GM12878 (cell line): ENCODE measurements around the gene GINS2. TPM values are rescaled to one million over a fixed set of nuclear protein-coding genes. Genes with fewer than 3 reads are reported as not detected.

Experiments
- ATAC-seq: fragments of 200-7000 bp; cut with Tn5 transposase; 3 replicates; pipeline ENCODE4 v1.9.1; 2020; ENCODE audit warnings: mild to moderate bottlenecking, moderate library complexity
- BruUV-seq: library from RNA; stranded (reverse); fragments of 400-500 nt; replicated peaks from 2 replicates; lab custom pipeline; 2021; lab: Mats Ljungman, UMichigan
- CTCF ChIA-PET: fragments of 300-600 bp; sonication (Branson Sonifier 250); formaldehyde crosslinking; extraction: SDS; loops from one replicate; lab custom pipeline; 2021; ENCODE audit warnings: inconsistent platforms; lab: Yijun Ruan, JAX
- POLR2A ChIA-PET: fragments of 350-600 bp; formaldehyde crosslinking; extraction: SDS; loops from one replicate; lab custom pipeline; 2021; ENCODE audit warnings: inconsistent platforms; lab: Charles Lee
- RAD21 ChIA-PET: fragments of 300-600 bp; sonication (Branson Sonifier 250); formaldehyde crosslinking; loops from one replicate; lab custom pipeline; 2023; ENCODE audit warnings: antibody characterized with exemption; ENCODE audit not compliant: unreplicated experiment; lab: Charles Lee
- SMC1A ChIA-PET: fragments of 300-600 bp; sonication (Branson Sonifier 250); formaldehyde crosslinking; loops from one replicate; lab custom pipeline; 2023; ENCODE audit not compliant: unreplicated experiment, uncharacterized antibody; lab: Charles Lee
- DNase-seq: peaks from one replicate; pipeline ENCODE4 v3.0.0-alpha.2; 2011; ENCODE audit warnings: low read depth, low spot score
- FAIRE-seq: peaks from 3 replicates; lab custom pipeline; 2011; peaks lifted over from hg19 to GRCh38; lab: Jason Lieb, UNC
- H2AFZ ChIP-seq: 2 replicates; pipeline ENCODE4 v1.6.0; 2011; ENCODE audit warnings: low read depth, low read length, control low read depth; ENCODE audit not compliant: control insufficient read depth
- H3K27ac ChIP-seq: 2 replicates; pipeline ENCODE4 v1.5.1; 2011; ENCODE audit warnings: control low read depth; ENCODE audit not compliant: control insufficient read depth, insufficient read depth
- H3K27me3 ChIP-seq, 2 experiments: replicated peaks in 1 of 2; 2 replicates each; pipeline versions ENCODE4 v1.6.0 to v1.6.1; 2011; ENCODE audit warnings: low read length in 1 of 2; ENCODE audit not compliant: control insufficient read depth in 2 of 2, insufficient read depth in 2 of 2
- H3K36me3 ChIP-seq, 2 experiments: 2 replicates each; pipeline ENCODE4 v1.5.1; 2011; ENCODE audit warnings: low read length in 1 of 2; ENCODE audit not compliant: control insufficient read depth in 2 of 2, insufficient read depth in 2 of 2
- H3K4me1 ChIP-seq: 2 replicates; pipeline ENCODE4 v1.6.1; 2011; ENCODE audit warnings: mild to moderate bottlenecking, low read length, moderate library complexity, mixed read lengths; ENCODE audit not compliant: control insufficient read depth, insufficient read depth
- H3K4me2 ChIP-seq: 2 replicates; pipeline ENCODE4 v1.6.0; 2011; ENCODE audit warnings: control low read depth; ENCODE audit not compliant: control insufficient read depth, insufficient read depth
- H3K4me3 ChIP-seq: fragments of 200-600 bp; sonication (generic); 2 replicates; pipeline ENCODE4 v1.5.1; 2016
- H3K79me2 ChIP-seq: 2 replicates; pipeline ENCODE4 v1.6.0; 2011; ENCODE audit warnings: low read length; ENCODE audit not compliant: control insufficient read depth, insufficient read depth
- H3K9ac ChIP-seq: 2 replicates; pipeline ENCODE4 v1.8.0; 2011; ENCODE audit warnings: low read length, control low read depth, mixed read lengths; ENCODE audit not compliant: control insufficient read depth, insufficient read depth
- H3K9me3 ChIP-seq: replicated peaks from 3 replicates; pipeline ENCODE4 v1.5.1; 2011; ENCODE audit warnings: mild to moderate bottlenecking, low read length; ENCODE audit not compliant: control insufficient read depth, insufficient read depth
- H4K20me1 ChIP-seq: 2 replicates; pipeline ENCODE4 v1.6.0; 2011; ENCODE audit not compliant: control insufficient read depth, insufficient read depth
- POLR2A ChIP-seq: IDR thresholded peaks from 2 replicates; pipeline ENCODE4 v1.6.1; 2011; ENCODE audit warnings: low read depth, mild to moderate bottlenecking, low read length
- RELB ChIP-seq: fragments of 450-650 bp; IDR thresholded peaks from 2 replicates; pipeline ENCODE4 v1.6.1; 2017; ENCODE audit warnings: low read depth, mild to moderate bottlenecking, moderate library complexity
- SUPT20H ChIP-seq: IDR thresholded peaks from 2 replicates; pipeline ENCODE4 v1.6.1; 2011; ENCODE audit warnings: low read depth, mild to moderate bottlenecking, low read length, moderate library complexity, borderline replicate concordance; ENCODE audit not compliant: control insufficient read depth
- ZNF207 ChIP-seq: fragments of 450-650 bp; IDR thresholded peaks from 2 replicates; pipeline ENCODE4 v1.6.1; 2014; ENCODE audit warnings: antibody characterized with exemption, mild to moderate bottlenecking, borderline replicate concordance
- WGBS: methylation state at CpG from one replicate; pipeline ENCODE4 v1.1.6; 2016; ENCODE audit warnings: low lambda C conversion rate; ENCODE audit not compliant: insufficient replicate concordance, insufficient coverage; ENCODE audit errors: missing lambda C conversion rate; 5-methylcytosine and 5-hydroxymethylcytosine counted together
- in situ Hi-C: fragments of 300-500 bp; cut with MboI; formaldehyde crosslinking; loops from 9 replicates; pipeline ENCODE4 v1.14.3; 2018; ENCODE audit warnings: mixed read lengths
- intact Hi-C: fragments of 100-400 bp; cut with micrococcal nuclease; formaldehyde crosslinking; loops from one replicate; pipeline ENCODE4 v1.14.2; 2022; ENCODE audit not compliant: unreplicated experiment
- polyA plus RNA-seq, 11 experiments: library from polyadenylated mRNA; depleted of rRNA in 4 of 11; unstranded in 6 of 11; stranded (reverse) in 5 of 11; fragments of >200 nt; fragmentation: Nextera tagmentation in 4 of 11; fragmentation: Illumina TruSeq in 1 of 11; extraction: Ambion mirVana in 4 of 11; extraction: Trizol in 1 of 11; gene quantifications; 1 replicate in 1 of 11; 2 replicates in 10 of 11; pipeline versions ENCODE4 v1.2.1 to v1.2.3, GENCODE V29; 2011 to 2016; ENCODE audit warnings: inconsistent platforms in 2 of 11, missing spikeins in 2 of 11, low read depth in 1 of 11
- total RNA-seq, 4 experiments: library from RNA; depleted of rRNA in 3 of 4; stranded (reverse); fragments of >200 nt in 3 of 4; fragmentation: Illumina TruSeq in 1 of 4; extraction: Trizol in 1 of 4; gene quantifications; 2 replicates each; pipeline versions ENCODE4 v1.2.1 to v1.2.3, GENCODE V29; 2013 to 2021
- TF ChIP-seq, protein P1 (sequence below): IDR thresholded peaks from 2 replicates; pipeline ENCODE4 v1.6.1; 2012; ENCODE audit warnings: improper control_type of control experiment, low read depth, low read length; ENCODE audit not compliant: insufficient replicate concordance

Gene GINS2
- total and polyA plus RNA-seq, 10 of the 15 experiments (the other 5 are each of a cell fraction or from before 2014, with no cell fraction given), result 42.7 to 90.8 (median 57.0) TPM

- no peak overlapping the region for H3K4me3 ChIP-seq
- ATAC-seq (no peak), FAIRE-seq (no peak), DNase-seq (no peak)
- 93% methylated on average over 41 of the region's 41 CpGs for WGBS
- SMC1A ChIA-PET, result no interaction called here
- H4K20me1 ChIP-seq, result no peaks in the 10 kb centered on the region; the same call in 1 of the 2 replicates
- H2AFZ ChIP-seq, result no peak overlapping the region
- in situ Hi-C loops, result loop anchor here (5.0 kb wide), 1 partner anchor 63 kb away; no protein-coding TSS in a partner anchor
- no peak overlapping the region for H3K4me2 ChIP-seq
- H3K4me1 ChIP-seq, result no peaks in the 10 kb centered on the region
- peaks cover 17 to 59% of the 10 kb centered on the region in 2 experiments; a peak in 3 of 4 replicates for H3K36me3 ChIP-seq
- no TSS peak for BruUV-seq
- RAD21 ChIA-PET, result no interaction called here
- CTCF ChIA-PET, result no interaction called here
- no peak overlapping the region for H3K27ac ChIP-seq
- H3K9me3 ChIP-seq, result no peaks in the 10 kb centered on the region
- H3K9ac ChIP-seq, result no peak overlapping the region
- H3K27me3 ChIP-seq, result no peaks in the 10 kb centered on the region
- TF ChIP-seq POLR2A (peak; percentile 60), RELB (no peak)
- intact Hi-C loops, result no loop called here
- POLR2A ChIA-PET, result no interaction called here
- no peaks in the 10 kb centered on the region for H3K79me2 ChIP-seq
These were observed 34.3 kb downstream of the GINS2 start for GRCh38 chr16:85654251-85655095.

DNA sequence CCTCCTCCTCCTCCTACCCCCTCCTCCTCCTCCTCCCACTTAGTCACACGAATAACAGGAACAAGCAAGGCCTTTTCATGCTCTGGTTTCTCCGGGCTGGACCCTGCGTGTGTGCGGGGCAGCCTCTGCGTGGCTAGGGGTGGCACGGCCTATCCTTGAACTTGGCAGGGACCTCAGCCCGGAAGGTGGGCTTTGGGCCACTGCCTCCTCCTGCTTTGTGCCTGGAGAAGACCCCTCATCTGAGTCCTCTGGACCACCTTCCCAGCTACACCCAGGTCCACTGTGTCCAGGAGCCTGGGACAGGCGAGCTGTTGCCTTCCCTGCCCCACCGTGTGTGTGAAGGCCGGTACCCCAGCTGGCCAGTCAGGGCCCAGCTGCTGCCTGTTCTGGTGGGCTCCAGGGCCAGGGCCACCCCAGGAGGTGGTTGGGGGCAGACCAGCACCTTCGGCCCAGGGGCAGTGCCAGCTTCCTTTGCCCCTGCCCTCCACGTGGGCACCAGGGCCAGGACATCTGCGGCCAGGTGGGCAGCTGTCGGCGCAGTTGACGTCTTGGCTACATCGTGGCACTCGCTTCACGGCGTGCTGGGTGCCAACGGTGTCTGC, 35.4 kb downstream of the GINS2 start:
- Histone ChIP-seq H4K20me1 (no peaks in the 10 kb centered on the region; the same call in 1 of the 2 replicates), H3K9ac (no peak overlapping the region), H3K9me3 (no peaks in the 10 kb centered on the region), H2AFZ (no peak overlapping the region), H3K27me3 (no peaks in the 10 kb centered on the region), H3K27ac (no peak overlapping the region), H3K79me2 (no peaks in the 10 kb centered on the region), H3K4me3 (no peak overlapping the region), H3K4me2 (no peak overlapping the region), H3K4me1 (no peaks in the 10 kb centered on the region), H3K36me3 (peaks cover 10 to 55% of the 10 kb centered on the region in 2 experiments; a peak in 3 of 4 replicates)
- in situ Hi-C loops, result no loop called here
- ChIA-PET CTCF (no interaction called here), SMC1A (no interaction called here), POLR2A (no interaction called here), RAD21 (no interaction called here)
- DNase-seq, result no peak
- intact Hi-C loops, result no loop called here
- ATAC-seq, result no peak
- BruUV-seq, result no TSS peak
- no peak for FAIRE-seq
- no peak for TF ChIP-seq ZNF207
- no peak for TF ChIP-seq SUPT20H
- TF ChIP-seq, protein P1, sequence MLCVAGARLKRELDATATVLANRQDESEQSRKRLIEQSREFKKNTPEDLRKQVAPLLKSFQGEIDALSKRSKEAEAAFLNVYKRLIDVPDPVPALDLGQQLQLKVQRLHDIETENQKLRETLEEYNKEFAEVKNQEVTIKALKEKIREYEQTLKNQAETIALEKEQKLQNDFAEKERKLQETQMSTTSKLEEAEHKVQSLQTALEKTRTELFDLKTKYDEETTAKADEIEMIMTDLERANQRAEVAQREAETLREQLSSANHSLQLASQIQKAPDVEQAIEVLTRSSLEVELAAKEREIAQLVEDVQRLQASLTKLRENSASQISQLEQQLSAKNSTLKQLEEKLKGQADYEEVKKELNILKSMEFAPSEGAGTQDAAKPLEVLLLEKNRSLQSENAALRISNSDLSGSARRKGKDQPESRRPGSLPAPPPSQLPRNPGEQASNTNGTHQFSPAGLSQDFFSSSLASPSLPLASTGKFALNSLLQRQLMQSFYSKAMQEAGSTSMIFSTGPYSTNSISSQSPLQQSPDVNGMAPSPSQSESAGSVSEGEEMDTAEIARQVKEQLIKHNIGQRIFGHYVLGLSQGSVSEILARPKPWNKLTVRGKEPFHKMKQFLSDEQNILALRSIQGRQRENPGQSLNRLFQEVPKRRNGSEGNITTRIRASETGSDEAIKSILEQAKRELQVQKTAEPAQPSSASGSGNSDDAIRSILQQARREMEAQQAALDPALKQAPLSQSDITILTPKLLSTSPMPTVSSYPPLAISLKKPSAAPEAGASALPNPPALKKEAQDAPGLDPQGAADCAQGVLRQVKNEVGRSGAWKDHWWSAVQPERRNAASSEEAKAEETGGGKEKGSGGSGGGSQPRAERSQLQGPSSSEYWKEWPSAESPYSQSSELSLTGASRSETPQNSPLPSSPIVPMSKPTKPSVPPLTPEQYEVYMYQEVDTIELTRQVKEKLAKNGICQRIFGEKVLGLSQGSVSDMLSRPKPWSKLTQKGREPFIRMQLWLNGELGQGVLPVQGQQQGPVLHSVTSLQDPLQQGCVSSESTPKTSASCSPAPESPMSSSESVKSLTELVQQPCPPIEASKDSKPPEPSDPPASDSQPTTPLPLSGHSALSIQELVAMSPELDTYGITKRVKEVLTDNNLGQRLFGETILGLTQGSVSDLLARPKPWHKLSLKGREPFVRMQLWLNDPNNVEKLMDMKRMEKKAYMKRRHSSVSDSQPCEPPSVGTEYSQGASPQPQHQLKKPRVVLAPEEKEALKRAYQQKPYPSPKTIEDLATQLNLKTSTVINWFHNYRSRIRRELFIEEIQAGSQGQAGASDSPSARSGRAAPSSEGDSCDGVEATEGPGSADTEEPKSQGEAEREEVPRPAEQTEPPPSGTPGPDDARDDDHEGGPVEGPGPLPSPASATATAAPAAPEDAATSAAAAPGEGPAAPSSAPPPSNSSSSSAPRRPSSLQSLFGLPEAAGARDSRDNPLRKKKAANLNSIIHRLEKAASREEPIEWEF, result no peak
- 0 out of 2 replicates have a peak, but pooled peaks have one; percentile 0 for TF ChIP-seq POLR2A
- 94% methylated on average over 20 of the region's 21 CpGs for WGBS
